Measurements from ENCODE around the gene SLC12A4.

DNA sequence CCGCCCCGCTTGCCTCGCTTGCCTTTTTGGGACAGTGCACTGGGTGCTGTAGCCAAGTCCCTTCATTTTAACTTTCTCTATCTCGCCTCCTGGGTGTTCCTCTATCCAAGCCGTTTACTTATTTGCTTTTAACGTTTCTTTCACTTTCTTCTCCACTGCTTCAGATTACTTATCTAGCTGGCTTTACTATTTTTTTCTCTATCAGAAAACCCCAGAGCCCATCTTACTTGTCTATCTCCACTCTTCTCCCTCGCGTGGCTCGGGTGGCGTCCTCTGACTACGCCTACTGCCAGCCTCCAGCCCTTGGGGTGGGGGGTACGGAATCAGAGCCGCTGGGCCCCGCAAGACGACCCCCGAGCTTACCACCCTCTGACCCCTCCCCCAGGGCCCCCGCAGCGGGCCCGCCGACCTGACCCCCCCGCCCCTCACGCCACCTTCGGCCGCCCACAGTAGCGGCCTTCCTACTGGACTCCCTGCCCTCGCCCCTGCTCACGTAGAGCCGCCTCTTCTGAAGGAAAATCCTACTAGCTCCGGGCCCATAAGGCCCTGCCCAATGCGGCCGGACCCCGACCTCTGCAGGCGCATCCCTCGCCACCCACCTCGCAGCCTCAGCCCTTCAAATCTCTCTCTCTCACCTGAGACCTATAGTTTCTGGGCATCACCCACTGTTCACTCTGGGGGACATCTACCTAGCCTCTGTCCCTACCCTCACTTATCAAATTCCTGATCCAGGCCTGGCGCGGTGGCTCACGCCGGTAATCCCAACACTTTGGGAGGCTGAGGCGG is 1.0 kb upstream of the SLC12A4 start:
- TF ChIP-seq POLR2A (IDR thresholded peaks at IDR 0.05): no peak
- no peak for TF ChIP-seq CTCF (IDR thresholded peaks at IDR 0.05)
